ENCODE measurements around the gene SUGCT. TPM values are rescaled to one million over a fixed set of nuclear protein-coding genes. Genes with fewer than 3 reads are reported as not detected.
A peak's percentile ranks its signal among the peaks of the same experiment; 100 is the strongest.

Gene SUGCT
- total and polyA plus RNA-seq, 8 donors, result 0.73 to 1.9 (median 1.2) TPM

DNA sequence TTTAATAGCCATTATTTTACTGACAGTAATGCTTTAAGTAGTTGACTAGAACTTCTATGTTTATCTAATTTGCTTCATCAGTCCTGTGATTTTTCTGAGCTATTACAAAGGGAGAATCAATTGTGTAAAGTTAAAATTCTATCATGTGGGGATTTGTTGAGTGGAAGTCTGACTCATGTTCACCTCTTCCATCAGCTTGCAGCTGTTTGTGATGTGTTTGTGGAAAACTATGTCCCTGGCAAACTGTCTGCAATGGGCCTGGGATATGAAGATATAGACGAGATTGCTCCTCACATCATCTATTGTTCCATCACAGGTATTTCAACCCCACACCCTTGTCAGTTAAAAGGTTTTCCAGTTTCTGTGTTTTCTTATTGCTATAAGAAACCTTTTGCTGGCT lies 59.9 kb downstream of the SUGCT start:
- DNase-seq, result no peak
- no peak for TF ChIP-seq CTCF (IDR thresholded peaks at IDR 0.05)
- 57 to 75% methylated on average over 1 of the region's 1 CpG for WGBS, 2 donors
- H3K4me1 ChIP-seq, result no peaks in the 10 kb centered on the region
- H3K4me3 ChIP-seq, result no peak overlapping the region
- no peak for FAIRE-seq
- intact Hi-C loops (cut with DNase I), result no loop called here
- no peaks in the 10 kb centered on the region for H3K36me3 ChIP-seq
- no peaks in the 10 kb centered on the region for H3K27me3 ChIP-seq
- H3K27ac ChIP-seq, result no peak overlapping the region
- ATAC-seq, result no peak
- no peaks in the 10 kb centered on the region for H3K9me3 ChIP-seq

DNA sequence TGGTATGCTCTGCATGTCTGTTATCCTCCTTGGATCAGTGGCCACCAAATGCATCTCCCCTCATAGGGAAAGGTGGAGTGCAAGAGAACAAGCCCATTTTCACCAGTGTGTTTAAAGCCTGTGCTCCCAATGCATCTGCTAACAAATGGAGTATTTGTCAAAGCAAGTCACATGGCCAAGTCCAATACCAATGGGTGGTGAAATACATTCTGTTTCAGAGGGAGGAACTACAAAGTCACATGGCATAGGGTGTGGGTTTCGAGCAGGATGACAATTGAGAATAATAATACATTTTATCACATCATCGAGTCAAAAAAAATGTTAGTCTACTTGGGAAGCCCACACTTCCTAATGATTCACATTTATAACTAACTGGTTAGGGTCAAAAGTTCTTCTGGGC lies 62.7 kb downstream of the SUGCT start:
- intact Hi-C loops (cut with DNase I), result no loop called here
- Histone ChIP-seq H3K4me1 (no peaks in the 10 kb centered on the region), H3K27me3 (no peaks in the 10 kb centered on the region), H3K4me3 (no peak overlapping the region), H3K36me3 (no peaks in the 10 kb centered on the region), H3K9me3 (no peaks in the 10 kb centered on the region), H3K27ac (no peak overlapping the region)
- no peak for DNase-seq
- WGBS, 2 donors, result 73 to 76% methylated on average over 2 of the region's 2 CpGs
- FAIRE-seq, result no peak
- TF ChIP-seq CTCF (IDR thresholded peaks at IDR 0.05), result no peak
- ATAC-seq, result no peak

DNA sequence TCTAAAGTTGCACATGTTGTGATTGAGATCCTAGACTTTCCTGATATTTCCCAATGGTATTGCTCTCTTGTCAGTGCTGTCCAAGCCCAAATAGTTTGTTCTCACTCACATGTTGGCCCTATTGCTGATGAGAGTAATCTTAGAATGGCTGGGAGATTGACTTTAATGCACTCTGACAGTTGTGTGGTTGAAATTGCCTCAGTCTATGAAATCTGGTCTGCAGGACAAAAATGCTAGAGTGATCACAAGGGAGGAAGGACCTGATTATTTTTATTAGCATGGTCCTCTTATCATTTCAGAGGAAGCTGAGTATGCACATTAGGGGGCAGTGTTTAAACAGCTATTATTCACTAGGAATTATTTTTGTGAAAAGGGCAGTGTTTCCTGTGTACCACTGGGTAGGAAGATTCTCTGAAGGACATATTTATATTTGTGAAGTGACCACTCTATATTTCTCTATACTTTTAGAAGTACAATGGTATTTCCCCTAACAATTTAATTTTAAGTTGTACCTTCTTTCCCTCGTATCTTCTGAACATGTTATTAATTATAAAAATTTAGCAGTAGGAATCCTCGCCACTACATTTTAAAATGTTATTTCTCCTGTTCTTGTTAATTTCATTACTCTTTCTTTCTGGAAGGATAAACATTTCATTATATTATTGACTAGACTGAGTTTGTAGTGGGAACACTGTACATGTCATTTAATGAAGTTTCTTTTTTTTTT lies 64.4 kb downstream of the SUGCT start:
- TF ChIP-seq CTCF (IDR thresholded peaks at IDR 0.05), result peak in 1 of 4 donors; percentile 10
- Histone ChIP-seq H3K27ac (no peak overlapping the region), H3K4me3 (no peak overlapping the region), H3K27me3 (no peaks in the 10 kb centered on the region), H3K4me1 (no peaks in the 10 kb centered on the region), H3K36me3 (no peaks in the 10 kb centered on the region), H3K9me3 (no peaks in the 10 kb centered on the region)
- ATAC-seq, result peak in 1 of 4 donors; percentile 49
- intact Hi-C loops (cut with DNase I), result no loop called here
- DNase-seq, result no peak
- no peak for FAIRE-seq
- 42 to 43% methylated on average over 2 of the region's 2 CpGs for WGBS, 2 donors

DNA sequence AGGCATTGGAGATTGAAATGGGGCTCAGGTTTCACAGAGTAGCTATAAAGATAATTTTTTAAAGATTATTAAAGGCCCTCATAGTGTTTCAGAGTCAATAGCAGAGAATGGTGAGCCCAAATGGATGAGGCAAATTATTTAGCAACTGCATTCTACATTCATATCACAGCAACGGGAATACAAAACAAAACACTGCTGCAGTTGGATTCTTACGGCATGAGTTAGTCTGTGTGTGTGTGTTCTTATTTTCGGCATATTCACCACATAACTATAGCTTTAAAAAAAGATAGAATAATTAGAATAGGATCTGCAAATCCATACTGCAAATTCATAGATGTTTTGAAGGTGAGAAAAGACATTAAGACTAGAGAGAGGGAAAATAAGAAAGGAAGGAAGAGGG lies 66.0 kb downstream of the SUGCT start:
- Histone ChIP-seq H3K27ac (no peak overlapping the region), H3K4me3 (no peak overlapping the region), H3K36me3 (no peaks in the 10 kb centered on the region), H3K4me1 (no peaks in the 10 kb centered on the region), H3K27me3 (no peaks in the 10 kb centered on the region), H3K9me3 (no peaks in the 10 kb centered on the region)
- intact Hi-C loops (cut with DNase I), result no loop called here
- ATAC-seq, result no peak
- 82 to 94% methylated on average over 3 of the region's 3 CpGs for WGBS, 2 donors
- no peak for FAIRE-seq
- no peak for DNase-seq
- TF ChIP-seq CTCF (IDR thresholded peaks at IDR 0.05), result no peak

- H3K4me1 ChIP-seq, result no peaks in the 10 kb centered on the region
- intact Hi-C loops (cut with DNase I), result no loop called here
- H3K4me3 ChIP-seq, result no peak overlapping the region
- WGBS, 2 donors, result 25 to 34% methylated on average over 3 of the region's 3 CpGs
- H3K9me3 ChIP-seq, result no peaks in the 10 kb centered on the region
- no peaks in the 10 kb centered on the region for H3K36me3 ChIP-seq
- no peak overlapping the region for H3K27ac ChIP-seq
- FAIRE-seq, result no peak
- no peak for TF ChIP-seq CTCF (IDR thresholded peaks at IDR 0.05)
- ATAC-seq, result no peak
- H3K27me3 ChIP-seq, result no peaks in the 10 kb centered on the region
- no peak for DNase-seq
Measured at GRCh38 chr7:40202851-40203250, 68.0 kb downstream of the SUGCT start.
